ENCODE measurements around the gene TRMT112. TPM values are rescaled to one million over a fixed set of nuclear protein-coding genes. Genes with fewer than 3 reads are reported as not detected.
A peak's percentile ranks its signal among the peaks of the same experiment; 100 is the strongest.

TRMT112 gene
- total and polyA plus RNA-seq, 10 of the 15 experiments (the other 5 are each of a cell fraction or from before 2014, with no cell fraction given), result 212 to 455 (median 308) TPM

GRCh38 chr11:64341851-64342791, 24.8 kb upstream of the TRMT112 start (continued):
- TF ChIP-seq ZBTB33 (IDR thresholded peaks at IDR 0.05) (peak; percentile 62; the same call in 1 of the 2 replicates), ATF3 (IDR thresholded peaks at IDR 0.05; ENCODE audit: borderline replicate concordance, extremely low read depth, low read depth, low read length) (no peak), EP300 (IDR thresholded peaks at IDR 0.05; ENCODE audit: borderline replicate concordance in 1 of 2, control insufficient read depth in 1 of 2, low read depth in 2 of 2, low read length in 2 of 2) (no peak), HDGF (IDR thresholded peaks at IDR 0.05) (0 out of 2 replicates have a peak, but pooled peaks have one; percentile 8), RAD51 (IDR thresholded peaks at IDR 0.05) (no peak), SUPT20H (IDR thresholded peaks at IDR 0.05; ENCODE audit: borderline replicate concordance, control insufficient read depth, low read depth, low read length) (no peak), YBX1 (IDR thresholded peaks at IDR 0.05) (no peak), RB1 (IDR thresholded peaks at IDR 0.05; ENCODE audit: borderline replicate concordance) (no peak), FOXK2 (IDR thresholded peaks at IDR 0.05) (no peak), NR2C1 (IDR thresholded peaks at IDR 0.05) (peak; percentile 55), RUNX3 (IDR thresholded peaks at IDR 0.05; ENCODE audit: low read length) (no peak), PBX3 (IDR thresholded peaks at IDR 0.05; ENCODE audit: insufficient replicate concordance, low read depth, low read length) (no peak), TCF12 (IDR thresholded peaks at IDR 0.05; ENCODE audit: low read depth, low read length) (peak; percentile 65; the same call in 1 of the 2 replicates), KLF5 (IDR thresholded peaks at IDR 0.05; ENCODE audit: partially characterized antibody) (no peak)
- TF ChIP-seq, protein P1, sequence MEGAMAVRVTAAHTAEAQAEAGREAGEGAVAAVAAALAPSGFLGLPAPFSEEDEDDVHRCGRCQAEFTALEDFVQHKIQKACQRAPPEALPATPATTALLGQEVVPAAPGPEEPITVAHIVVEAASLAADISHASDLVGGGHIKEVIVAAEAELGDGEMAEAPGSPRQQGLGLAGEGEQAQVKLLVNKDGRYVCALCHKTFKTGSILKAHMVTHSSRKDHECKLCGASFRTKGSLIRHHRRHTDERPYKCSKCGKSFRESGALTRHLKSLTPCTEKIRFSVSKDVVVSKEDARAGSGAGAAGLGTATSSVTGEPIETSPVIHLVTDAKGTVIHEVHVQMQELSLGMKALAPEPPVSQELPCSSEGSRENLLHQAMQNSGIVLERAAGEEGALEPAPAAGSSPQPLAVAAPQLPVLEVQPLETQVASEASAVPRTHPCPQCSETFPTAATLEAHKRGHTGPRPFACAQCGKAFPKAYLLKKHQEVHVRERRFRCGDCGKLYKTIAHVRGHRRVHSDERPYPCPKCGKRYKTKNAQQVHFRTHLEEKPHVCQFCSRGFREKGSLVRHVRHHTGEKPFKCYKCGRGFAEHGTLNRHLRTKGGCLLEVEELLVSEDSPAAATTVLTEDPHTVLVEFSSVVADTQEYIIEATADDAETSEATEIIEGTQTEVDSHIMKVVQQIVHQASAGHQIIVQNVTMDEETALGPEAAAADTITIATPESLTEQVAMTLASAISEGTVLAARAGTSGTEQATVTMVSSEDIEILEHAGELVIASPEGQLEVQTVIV (IDR thresholded peaks at IDR 0.05; ENCODE audit: borderline replicate concordance, partially characterized antibody), result no peak
- TF ChIP-seq, protein P2, sequence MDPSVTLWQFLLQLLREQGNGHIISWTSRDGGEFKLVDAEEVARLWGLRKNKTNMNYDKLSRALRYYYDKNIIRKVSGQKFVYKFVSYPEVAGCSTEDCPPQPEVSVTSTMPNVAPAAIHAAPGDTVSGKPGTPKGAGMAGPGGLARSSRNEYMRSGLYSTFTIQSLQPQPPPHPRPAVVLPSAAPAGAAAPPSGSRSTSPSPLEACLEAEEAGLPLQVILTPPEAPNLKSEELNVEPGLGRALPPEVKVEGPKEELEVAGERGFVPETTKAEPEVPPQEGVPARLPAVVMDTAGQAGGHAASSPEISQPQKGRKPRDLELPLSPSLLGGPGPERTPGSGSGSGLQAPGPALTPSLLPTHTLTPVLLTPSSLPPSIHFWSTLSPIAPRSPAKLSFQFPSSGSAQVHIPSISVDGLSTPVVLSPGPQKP (IDR thresholded peaks at IDR 0.05; ENCODE audit: low read depth, low read length), result no peak
- TF ChIP-seq, protein P3, sequence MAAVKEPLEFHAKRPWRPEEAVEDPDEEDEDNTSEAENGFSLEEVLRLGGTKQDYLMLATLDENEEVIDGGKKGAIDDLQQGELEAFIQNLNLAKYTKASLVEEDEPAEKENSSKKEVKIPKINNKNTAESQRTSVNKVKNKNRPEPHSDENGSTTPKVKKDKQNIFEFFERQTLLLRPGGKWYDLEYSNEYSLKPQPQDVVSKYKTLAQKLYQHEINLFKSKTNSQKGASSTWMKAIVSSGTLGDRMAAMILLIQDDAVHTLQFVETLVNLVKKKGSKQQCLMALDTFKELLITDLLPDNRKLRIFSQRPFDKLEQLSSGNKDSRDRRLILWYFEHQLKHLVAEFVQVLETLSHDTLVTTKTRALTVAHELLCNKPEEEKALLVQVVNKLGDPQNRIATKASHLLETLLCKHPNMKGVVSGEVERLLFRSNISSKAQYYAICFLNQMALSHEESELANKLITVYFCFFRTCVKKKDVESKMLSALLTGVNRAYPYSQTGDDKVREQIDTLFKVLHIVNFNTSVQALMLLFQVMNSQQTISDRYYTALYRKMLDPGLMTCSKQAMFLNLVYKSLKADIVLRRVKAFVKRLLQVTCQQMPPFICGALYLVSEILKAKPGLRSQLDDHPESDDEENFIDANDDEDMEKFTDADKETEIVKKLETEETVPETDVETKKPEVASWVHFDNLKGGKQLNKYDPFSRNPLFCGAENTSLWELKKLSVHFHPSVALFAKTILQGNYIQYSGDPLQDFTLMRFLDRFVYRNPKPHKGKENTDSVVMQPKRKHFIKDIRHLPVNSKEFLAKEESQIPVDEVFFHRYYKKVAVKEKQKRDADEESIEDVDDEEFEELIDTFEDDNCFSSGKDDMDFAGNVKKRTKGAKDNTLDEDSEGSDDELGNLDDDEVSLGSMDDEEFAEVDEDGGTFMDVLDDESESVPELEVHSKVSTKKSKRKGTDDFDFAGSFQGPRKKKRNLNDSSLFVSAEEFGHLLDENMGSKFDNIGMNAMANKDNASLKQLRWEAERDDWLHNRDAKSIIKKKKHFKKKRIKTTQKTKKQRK (IDR thresholded peaks at IDR 0.05; ENCODE audit: low read depth, low read length), result no peak

Measured in GM12878 (cell line).